Epithelial cell of proximal tubule (primary cell): Measurements from ENCODE around the gene NPR2. TPM values are rescaled to one million over a fixed set of nuclear protein-coding genes. Genes with fewer than 3 reads are reported as not detected.

Experiments
- DNase-seq: peaks from one replicate; pipeline ENCODE4 v3.0.0-alpha.2; 2011; ENCODE audit warnings: low read depth
- H3K4me3 ChIP-seq: 2 replicates; pipeline ENCODE4 v1.5.1; 2011; ENCODE audit warnings: low read depth, mild to moderate bottlenecking, low read length
- CTCF ChIP-seq: conservative IDR thresholded peaks from 2 replicates; pipeline ENCODE4 v1.5.1; 2012; ENCODE audit warnings: low read depth, mild to moderate bottlenecking, low read length
- total RNA-seq: library from RNA; depleted of rRNA; stranded (reverse); fragments of >200 nt; gene quantifications from 2 replicates; pipeline ENCODE4 v1.2.3, GENCODE V29; 2015

Gene NPR2
- total RNA-seq, 1 donor from 2014 or later = 11.0 TPM

GRCh38 chr9:35795695-35796094 is 4.3 kb downstream of the NPR2 start:
- no peak for TF ChIP-seq CTCF
- no peak for DNase-seq
- no peak overlapping the region for H3K4me3 ChIP-seq

GRCh38 chr9:35797311-35798109 is 6.1 kb downstream of the NPR2 start:
- DNase-seq = no peak
- TF ChIP-seq CTCF = no peak
- H3K4me3 ChIP-seq = no peak overlapping the region

GRCh38 chr9:35798658-35799374 is 7.4 kb downstream of the NPR2 start:
- DNase-seq = peak; percentile 63
- TF ChIP-seq CTCF = no peak
- no peak overlapping the region for H3K4me3 ChIP-seq

GRCh38 chr9:35800530-35800929 is 9.1 kb downstream of the NPR2 start:
- TF ChIP-seq CTCF = no peak
- DNase-seq = no peak
- H3K4me3 ChIP-seq = no peak overlapping the region

GRCh38 chr9:35801328-35802128 is 10.1 kb downstream of the NPR2 start:
- DNase-seq = no peak
- TF ChIP-seq CTCF = no peak
- H3K4me3 ChIP-seq = no peak overlapping the region

- TF ChIP-seq CTCF = no peak
- DNase-seq = no peak
- H3K4me3 ChIP-seq = no peak overlapping the region
Observed at GRCh38 chr9:35806101-35806500, 14.7 kb downstream of the NPR2 start.
